NCI-H2081 treated with DMSO at 0.1 percent for 48 hours (cell line): ENCODE measurements around the gene SUGCT.

Source experiments
- DNase-seq: peaks from one replicate; lab custom pipeline; 2025; lab: John Stamatoyannopoulos, UW

The SUGCT gene

GRCh38 chr7:40879941-40880543 is 745.2 kb downstream of the SUGCT start:
- no peak for DNase-seq

- DNase-seq = no peak
Measured at GRCh38 chr7:40880581-40880980, 745.8 kb downstream of the SUGCT start.

- no peak for DNase-seq
Measured at GRCh38 chr7:40881405-40881926, 746.7 kb downstream of the SUGCT start.

GRCh38 chr7:40882071-40882658 is 747.4 kb downstream of the SUGCT start:
- DNase-seq = no peak

GRCh38 chr7:40883826-40884225 is 749.0 kb downstream of the SUGCT start:
- DNase-seq = no peak

GRCh38 chr7:40884241-40884640 is 749.4 kb downstream of the SUGCT start:
- no peak for DNase-seq

GRCh38 chr7:40885503-40885902 is 750.7 kb downstream of the SUGCT start:
- DNase-seq = no peak

- DNase-seq = no peak
Measured at GRCh38 chr7:40887099-40887498, 752.3 kb downstream of the SUGCT start.

- no peak for DNase-seq
Measured at GRCh38 chr7:40888499-40888898, 753.7 kb downstream of the SUGCT start.

GRCh38 chr7:40889099-40889498 is 754.3 kb downstream of the SUGCT start:
- DNase-seq = no peak

- no peak for DNase-seq
Measured at GRCh38 chr7:40889539-40889938, 754.7 kb downstream of the SUGCT start.

- no peak for DNase-seq
Measured at GRCh38 chr7:40890088-40890692, 755.4 kb downstream of the SUGCT start.

GRCh38 chr7:40891232-40891631 is 756.4 kb downstream of the SUGCT start:
- DNase-seq = no peak

- DNase-seq = no peak
Measured at GRCh38 chr7:40899151-40899550, 764.3 kb downstream of the SUGCT start.

- no peak for DNase-seq
Measured at GRCh38 chr7:40899636-40900507, 765.1 kb downstream of the SUGCT start.

GRCh38 chr7:40903872-40904271 is 769.1 kb downstream of the SUGCT start:
- no peak for DNase-seq

- DNase-seq = no peak
Measured at GRCh38 chr7:40907286-40907685, 772.5 kb downstream of the SUGCT start.

GRCh38 chr7:40909346-40909980 is 774.7 kb downstream of the SUGCT start:
- DNase-seq = no peak
